ENCODE data around the gene ABCA13. TPM values are rescaled to one million over a fixed set of nuclear protein-coding genes. Genes with fewer than 3 reads are reported as not detected.

ABCA13 gene
- total and polyA plus RNA-seq, 2 donors (not counting 3 experiments of a cell fraction or from before 2014, with no cell fraction given), result 0.01 to 0.11 TPM

DNA sequence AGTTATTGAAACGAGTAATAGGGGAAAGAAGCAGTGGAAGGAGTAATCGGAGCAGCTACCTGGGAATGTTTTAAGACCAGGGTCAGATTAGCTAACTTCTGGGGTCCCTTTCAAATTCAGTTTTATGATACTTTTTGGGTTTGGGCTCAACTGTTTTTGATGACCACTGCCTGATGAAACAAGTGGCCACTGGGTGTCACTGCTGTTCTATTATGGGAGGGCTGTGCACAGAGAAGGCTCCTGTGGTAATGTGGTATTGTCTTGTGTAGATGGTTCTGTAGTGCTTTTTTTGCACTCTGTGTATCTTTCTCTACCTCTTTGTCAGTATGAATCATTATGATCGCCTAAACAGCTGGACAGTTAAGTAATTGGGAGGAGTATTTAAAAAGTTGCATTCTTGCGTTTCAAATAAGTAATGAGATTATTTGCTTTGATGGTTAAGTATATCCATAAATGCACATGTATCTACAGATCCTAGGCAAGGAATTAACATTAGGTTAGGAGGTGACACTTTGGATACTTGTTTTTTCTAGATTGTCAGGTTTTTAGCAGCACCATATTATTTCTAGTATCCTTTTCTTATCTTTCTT is 128.4 kb downstream of the ABCA13 start:
- H3K27ac ChIP-seq (ENCODE audit: insufficient read depth, low read depth, low read length), result no peak overlapping the region

DNA sequence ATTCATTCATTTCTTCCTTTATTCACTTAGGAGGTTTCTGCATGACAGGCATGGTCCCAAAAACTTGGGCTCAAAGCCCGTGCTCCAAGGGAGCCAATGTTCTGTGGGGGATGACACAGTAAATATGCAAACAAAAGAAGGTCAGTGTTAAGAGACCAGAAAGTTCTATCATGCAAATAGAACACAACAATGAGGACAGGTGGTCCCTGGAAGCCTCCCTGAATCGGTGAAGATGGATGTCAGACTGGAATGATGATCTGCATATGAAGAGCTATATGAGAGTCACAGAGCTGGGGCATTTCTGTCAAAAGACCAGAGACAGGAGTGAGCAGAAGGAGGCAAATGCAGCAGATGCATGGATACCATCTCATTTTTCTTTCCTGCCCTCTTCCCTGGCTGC is 129.0 kb downstream of the ABCA13 start:
- no peak for FAIRE-seq
- no TSS peak for BruUV-seq (replicated peaks)
- intact Hi-C loops (cut with micrococcal nuclease), result no loop called here
- Histone ChIP-seq H3K27me3 (ENCODE audit: control insufficient read depth in 2 of 2, insufficient read depth in 2 of 2, low read length in 2 of 2) (no peaks in the 10 kb centered on the region), H3K4me3 (replicated peaks in 1 of 3; ENCODE audit: insufficient read depth in 1 of 3, low read depth in 1 of 3, low read length in 3 of 3) (no peak overlapping the region), H2AFZ (ENCODE audit: low read depth, low read length) (no peak overlapping the region), H3K36me3 (ENCODE audit: control insufficient read depth in 2 of 2, extremely low read depth in 1 of 2, insufficient read depth in 2 of 2, low read length in 2 of 2) (no peaks in the 10 kb centered on the region), H4K20me1 (replicated peaks; ENCODE audit: control insufficient read depth, extremely low read depth, insufficient read depth, low read length) (no peaks in the 10 kb centered on the region), H3K79me2 (ENCODE audit: control insufficient read depth, insufficient read depth, low read length) (no peaks in the 10 kb centered on the region), H3K27ac (ENCODE audit: insufficient read depth, low read depth, low read length) (no peak overlapping the region), H3K9me3 (replicated peaks; ENCODE audit: control insufficient read depth, insufficient read depth, low read length) (no peaks in the 10 kb centered on the region), H3K4me1 (ENCODE audit: control insufficient read depth, extremely low read depth, insufficient read depth, low read length) (peaks cover 3% of the 10 kb centered on the region), H3K9me1 (replicated peaks; ENCODE audit: control insufficient read depth, extremely low read depth, insufficient read depth, low read length) (no peaks in the 10 kb centered on the region), H3K9ac (replicated peaks; ENCODE audit: extremely low read depth, insufficient read depth, low read length) (no peak overlapping the region), H3K4me2 (ENCODE audit: insufficient read depth, low read length) (no peak overlapping the region)
- dilution Hi-C loops (cut with MboI; ENCODE audit: extremely low pct_ligation_motif_present, low sequenced_read_pairs), result no loop called here
- POLR2A ChIA-PET, result no interaction called here
- TF ChIP-seq POLR2AphosphoS5 (IDR thresholded peaks at IDR 0.05; ENCODE audit: insufficient read depth, low read depth, low read length), result no peak
- no peak for TF ChIP-seq MYC (IDR thresholded peaks at IDR 0.05; ENCODE audit: low read depth, low read length)
- TF ChIP-seq POLR2A (IDR thresholded peaks at IDR 0.05; ENCODE audit: low read depth, low read length), result no peak
- TF ChIP-seq, protein P1, sequence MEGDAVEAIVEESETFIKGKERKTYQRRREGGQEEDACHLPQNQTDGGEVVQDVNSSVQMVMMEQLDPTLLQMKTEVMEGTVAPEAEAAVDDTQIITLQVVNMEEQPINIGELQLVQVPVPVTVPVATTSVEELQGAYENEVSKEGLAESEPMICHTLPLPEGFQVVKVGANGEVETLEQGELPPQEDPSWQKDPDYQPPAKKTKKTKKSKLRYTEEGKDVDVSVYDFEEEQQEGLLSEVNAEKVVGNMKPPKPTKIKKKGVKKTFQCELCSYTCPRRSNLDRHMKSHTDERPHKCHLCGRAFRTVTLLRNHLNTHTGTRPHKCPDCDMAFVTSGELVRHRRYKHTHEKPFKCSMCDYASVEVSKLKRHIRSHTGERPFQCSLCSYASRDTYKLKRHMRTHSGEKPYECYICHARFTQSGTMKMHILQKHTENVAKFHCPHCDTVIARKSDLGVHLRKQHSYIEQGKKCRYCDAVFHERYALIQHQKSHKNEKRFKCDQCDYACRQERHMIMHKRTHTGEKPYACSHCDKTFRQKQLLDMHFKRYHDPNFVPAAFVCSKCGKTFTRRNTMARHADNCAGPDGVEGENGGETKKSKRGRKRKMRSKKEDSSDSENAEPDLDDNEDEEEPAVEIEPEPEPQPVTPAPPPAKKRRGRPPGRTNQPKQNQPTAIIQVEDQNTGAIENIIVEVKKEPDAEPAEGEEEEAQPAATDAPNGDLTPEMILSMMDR (IDR thresholded peaks at IDR 0.05; ENCODE audit: extremely low read depth in 1 of 2, insufficient read depth in 1 of 2, low read depth in 1 of 2, low read length in 2 of 2), result no peak
- TF ChIP-seq FOS (IDR thresholded peaks at IDR 0.05; ENCODE audit: borderline replicate concordance, insufficient read depth, low read length), result no peak
- TF ChIP-seq, protein P2, sequence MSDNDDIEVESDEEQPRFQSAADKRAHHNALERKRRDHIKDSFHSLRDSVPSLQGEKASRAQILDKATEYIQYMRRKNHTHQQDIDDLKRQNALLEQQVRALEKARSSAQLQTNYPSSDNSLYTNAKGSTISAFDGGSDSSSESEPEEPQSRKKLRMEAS (IDR thresholded peaks at IDR 0.05; ENCODE audit: insufficient read depth, insufficient read length), result no peak
- TF ChIP-seq EZH2 (IDR thresholded peaks at IDR 0.05; ENCODE audit: borderline replicate concordance, low read depth, low read length, severe bottlenecking), result no peak
- no peak for TF ChIP-seq JUN (IDR thresholded peaks at IDR 0.05; ENCODE audit: borderline replicate concordance, insufficient read depth, insufficient read length, low read depth)
- TF ChIP-seq GATA2 (IDR thresholded peaks at IDR 0.05; ENCODE audit: insufficient read depth, insufficient read length, low read depth, low read length), result no peak
- CTCF ChIA-PET, result interaction anchor here (0.6 to 2.8 kb wide), 6 partner anchors 11 to 146 kb away, joined by 3 to 18 read pairs (median 7); no protein-coding TSS in a partner anchor
- DNase-seq (ENCODE audit: low read depth, low spot score), result no peak

More for the DNA sequence above, 128.4 kb downstream of the ABCA13 start:
- no peaks in the 10 kb centered on the region for H3K79me2 ChIP-seq (ENCODE audit: control insufficient read depth, insufficient read depth, low read length)
- H3K4me1 ChIP-seq (ENCODE audit: control insufficient read depth, extremely low read depth, insufficient read depth, low read length), result peaks cover 3% of the 10 kb centered on the region
- DNase-seq (ENCODE audit: low read depth, low spot score), result peak; percentile 55
- no peak overlapping the region for H3K9ac ChIP-seq (replicated peaks; ENCODE audit: extremely low read depth, insufficient read depth, low read length)
- no peaks in the 10 kb centered on the region for H3K27me3 ChIP-seq (ENCODE audit: control insufficient read depth in 2 of 2, insufficient read depth in 2 of 2, low read length in 2 of 2)
- no peaks in the 10 kb centered on the region for H3K9me1 ChIP-seq (replicated peaks; ENCODE audit: control insufficient read depth, extremely low read depth, insufficient read depth, low read length)
- no peaks in the 10 kb centered on the region for H4K20me1 ChIP-seq (replicated peaks; ENCODE audit: control insufficient read depth, extremely low read depth, insufficient read depth, low read length)
- H3K4me2 ChIP-seq (ENCODE audit: insufficient read depth, low read length), result no peak overlapping the region
- BruUV-seq (replicated peaks), result no TSS peak
- TF ChIP-seq POLR2A (IDR thresholded peaks at IDR 0.05; ENCODE audit: low read depth, low read length) (no peak), FOS (IDR thresholded peaks at IDR 0.05; ENCODE audit: borderline replicate concordance, insufficient read depth, low read length) (no peak), POLR2AphosphoS5 (IDR thresholded peaks at IDR 0.05; ENCODE audit: insufficient read depth, low read depth, low read length) (no peak)
- TF ChIP-seq, protein P1 (IDR thresholded peaks at IDR 0.05; ENCODE audit: extremely low read depth in 1 of 2, insufficient read depth in 1 of 2, low read depth in 1 of 2, low read length in 2 of 2), result peak; percentile 61 to 63
- POLR2A ChIA-PET, result no interaction called here
- intact Hi-C loops (cut with micrococcal nuclease) (loop anchor here (1.0 to 5.0 kb wide), 2 partner anchors 131 to 1793 kb away; partner anchors contain the start of gene ZPBP), dilution Hi-C loops (cut with MboI; ENCODE audit: extremely low pct_ligation_motif_present, low sequenced_read_pairs) (no loop called here)
- CTCF ChIA-PET, result interaction anchor here (0.8 to 2.8 kb wide), 16 partner anchors 8 to 132 kb away, joined by 3 to 18 read pairs (median 4); no protein-coding TSS in a partner anchor
- no peaks in the 10 kb centered on the region for H3K36me3 ChIP-seq (ENCODE audit: control insufficient read depth in 2 of 2, extremely low read depth in 1 of 2, insufficient read depth in 2 of 2, low read length in 2 of 2)
- no peak overlapping the region for H3K4me3 ChIP-seq (replicated peaks in 1 of 3; ENCODE audit: insufficient read depth in 1 of 3, low read depth in 1 of 3, low read length in 3 of 3)
- H3K9me3 ChIP-seq (replicated peaks; ENCODE audit: control insufficient read depth, insufficient read depth, low read length), result no peaks in the 10 kb centered on the region
- no peak overlapping the region for H2AFZ ChIP-seq (ENCODE audit: low read depth, low read length)
- FAIRE-seq, result peak; percentile 63
